NOMO-1 (cell line): ENCODE measurements around the gene SPRN.

ENCODE experiments used
- DNase-seq, 2 experiments: peaks; one replicate each; lab custom pipeline; 2025; ENCODE audit not compliant: unreplicated experiment in 2 of 2; lab: John Stamatoyannopoulos, UW

Gene SPRN

GRCh38 chr10:133457100-133457841 is 32.8 kb upstream of the SPRN start:
- DNase-seq: no peak

GRCh38 chr10:133456041-133456951 is 31.9 kb upstream of the SPRN start:
- no peak for DNase-seq

GRCh38 chr10:133455611-133456031 is 31.2 kb upstream of the SPRN start:
- DNase-seq: no peak

DNA sequence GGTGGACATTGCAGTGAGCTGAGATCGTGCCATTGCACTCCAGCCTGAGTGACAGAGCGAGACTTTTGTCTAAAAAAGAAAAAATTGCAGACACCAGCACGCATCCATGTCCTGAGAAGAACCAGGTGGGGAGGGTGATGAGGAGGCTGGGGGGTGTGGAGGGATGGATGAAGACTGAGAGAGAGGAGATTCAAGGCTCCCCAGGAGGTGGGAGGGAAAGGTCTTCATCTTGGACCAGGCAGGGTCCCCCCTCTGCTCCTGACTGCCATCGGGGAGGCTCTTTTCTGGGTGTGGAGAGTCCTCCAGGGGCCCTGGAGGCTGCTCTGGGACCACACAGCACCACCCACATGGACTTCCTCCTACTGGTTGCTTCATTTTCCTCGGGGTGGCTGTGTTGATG is 30.8 kb upstream of the SPRN start:
- peak in 1 of 2 experiments; percentile 9 for DNase-seq

DNA sequence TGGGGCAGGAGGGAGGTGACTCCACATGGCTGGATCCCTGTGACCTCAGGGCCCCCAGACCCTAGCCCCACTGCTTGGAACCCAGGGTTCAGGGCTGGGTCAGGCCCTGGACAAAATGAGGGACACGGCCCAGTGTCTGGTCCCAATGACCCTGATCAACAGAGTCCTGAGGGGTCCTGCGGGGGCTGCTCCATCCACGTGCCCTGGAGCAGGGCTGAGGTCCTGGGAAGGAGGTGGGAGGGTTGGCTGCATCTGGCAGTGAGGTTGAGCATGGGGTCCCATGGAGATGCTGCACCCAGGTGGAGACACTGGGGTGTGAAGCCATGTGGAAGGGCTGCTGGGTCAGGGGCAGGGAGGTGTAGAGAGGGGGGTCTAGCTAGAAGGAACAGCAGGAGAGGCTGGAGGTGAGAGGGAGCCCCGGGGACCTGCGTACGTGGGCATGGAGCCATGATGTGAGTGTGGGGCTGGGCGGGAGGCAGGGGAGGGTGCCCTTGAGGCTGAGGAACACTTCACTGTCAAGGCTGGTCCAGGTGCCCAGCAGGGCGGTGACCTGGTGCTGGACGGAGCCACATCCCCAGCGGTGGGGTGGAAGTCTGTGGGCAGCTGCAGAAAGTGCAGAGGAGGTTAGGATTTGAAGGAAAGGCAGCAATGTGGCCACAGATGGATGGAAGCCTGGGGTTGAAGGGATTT is 29.9 kb upstream of the SPRN start:
- DNase-seq: no peak

DNA sequence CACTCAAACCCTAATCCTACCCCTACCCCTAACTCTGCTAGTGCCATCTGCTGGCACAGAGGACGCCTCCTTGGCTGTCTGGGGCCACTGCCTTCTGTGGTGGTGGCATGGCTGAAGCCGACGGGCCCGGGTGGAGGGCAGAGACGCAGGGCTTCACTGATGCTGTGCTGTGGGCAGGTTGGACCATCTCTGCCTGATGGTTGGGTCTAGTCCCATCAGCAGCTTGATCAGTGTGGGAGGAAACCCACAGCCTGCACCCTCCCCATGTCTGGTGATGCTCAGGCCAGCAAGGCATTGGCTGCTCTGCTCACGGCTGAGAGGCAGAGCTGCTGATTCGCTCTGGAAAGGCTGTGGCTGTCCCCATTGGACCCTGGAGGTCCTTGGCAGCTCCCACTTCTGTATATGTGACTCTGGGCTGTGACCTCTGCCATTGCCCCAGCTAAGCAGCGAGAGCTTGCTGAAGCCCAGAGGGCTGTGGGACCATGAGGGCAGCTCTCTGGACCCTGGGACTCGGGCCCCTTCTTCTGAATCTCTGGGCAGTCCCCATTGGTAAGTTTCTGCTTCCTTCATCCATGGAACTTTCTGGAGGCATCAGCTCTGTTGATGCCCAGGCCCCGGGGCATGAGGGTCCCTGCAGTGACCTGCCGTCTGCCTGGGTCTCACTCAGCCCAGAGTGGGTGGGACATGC is 29.2 kb upstream of the SPRN start, which contains the start of gene SCART1:
SCART1 (plus strand) TSS at position 430 of the 688 bp plus-strand sequence; CDS start at position 483, 53 bp downstream.
- DNase-seq: no peak

GRCh38 chr10:133452453-133452852 is 28.0 kb upstream of the SPRN start:
- DNase-seq: no peak

- no peak for DNase-seq
These were observed 26.9 kb upstream of the SPRN start for GRCh38 chr10:133451346-133451745.

DNA sequence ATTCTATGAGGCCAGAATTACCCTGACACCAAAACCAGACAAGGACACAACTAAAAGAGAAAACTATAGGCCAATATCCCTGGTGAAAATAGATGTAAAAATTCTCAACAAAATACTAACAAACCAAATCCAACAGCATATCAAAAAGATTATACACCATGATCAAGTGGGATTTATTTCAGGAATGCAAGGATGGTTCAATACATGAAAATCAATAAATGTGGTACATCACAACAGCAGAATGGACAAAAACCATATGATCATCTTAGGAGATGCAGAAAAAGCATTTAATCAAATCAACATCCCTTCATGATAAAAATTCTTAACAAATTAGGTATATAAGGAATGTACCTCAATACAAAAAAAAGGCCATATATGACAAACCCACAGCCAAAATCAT is 23.7 kb upstream of the SPRN start:
- DNase-seq: no peak

- no peak for DNase-seq
These were observed 22.6 kb upstream of the SPRN start for GRCh38 chr10:133446979-133447378.

DNA sequence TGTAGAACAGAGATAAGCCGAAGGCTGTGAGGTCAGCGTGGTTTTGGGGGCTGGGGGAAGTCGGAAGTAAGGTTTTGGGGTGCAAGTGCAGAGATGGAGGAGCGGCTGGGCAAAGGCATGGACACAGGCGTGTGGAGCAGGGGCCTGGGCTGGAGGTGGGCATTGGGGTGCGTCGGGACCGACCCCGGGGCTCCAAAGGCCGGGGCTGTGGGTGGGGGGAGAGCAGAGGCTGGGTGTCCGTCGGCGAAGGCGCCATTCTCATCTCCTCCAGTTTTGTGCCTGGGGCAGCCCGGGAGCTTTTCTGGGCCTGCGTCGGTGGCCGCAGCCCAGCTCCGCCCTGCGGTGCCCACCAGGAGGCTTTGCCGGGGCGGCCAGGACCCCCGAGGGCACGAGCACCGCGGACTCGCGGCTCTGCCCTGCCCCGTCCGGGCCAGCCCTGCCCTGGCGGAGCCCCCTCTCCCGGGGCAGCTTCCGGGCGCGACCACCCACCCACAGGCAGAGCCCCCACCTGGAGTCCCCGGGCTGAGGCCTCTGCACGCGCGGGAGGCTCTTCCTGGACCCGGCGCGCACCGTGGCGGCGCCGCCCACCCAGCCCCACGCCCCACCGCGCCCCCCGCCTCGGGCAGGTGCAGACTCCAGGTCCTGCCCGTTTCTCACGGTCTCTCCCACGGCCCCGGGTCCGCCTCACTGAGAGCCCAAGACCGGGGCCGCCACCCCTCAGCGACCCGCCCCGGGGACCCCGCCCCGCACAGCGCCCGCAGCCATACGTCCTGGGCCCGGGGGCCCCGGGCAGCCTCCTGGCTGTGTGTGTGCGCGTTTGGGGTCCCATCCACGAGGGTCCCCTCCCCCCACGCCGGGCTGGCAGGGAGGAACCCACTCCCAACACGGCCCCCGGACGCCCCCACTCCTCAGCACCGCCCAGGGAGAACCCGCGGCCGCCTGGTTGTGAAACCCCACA is 21.6 kb upstream of the SPRN start:
- no peak for DNase-seq

- DNase-seq: no peak
These were observed 20.9 kb upstream of the SPRN start for GRCh38 chr10:133445268-133445732.

GRCh38 chr10:133444342-133445267 is 20.2 kb upstream of the SPRN start:
- no peak for DNase-seq

GRCh38 chr10:133442967-133443924 is 18.8 kb upstream of the SPRN start:
- no peak for DNase-seq

GRCh38 chr10:133442191-133442966 is 18.0 kb upstream of the SPRN start:
- DNase-seq: peak; percentile 83 to 86

- no peak for DNase-seq
These were observed 17.4 kb upstream of the SPRN start for GRCh38 chr10:133441780-133442179.
